ENCODE measurements around the gene GFRA1.

DNA sequence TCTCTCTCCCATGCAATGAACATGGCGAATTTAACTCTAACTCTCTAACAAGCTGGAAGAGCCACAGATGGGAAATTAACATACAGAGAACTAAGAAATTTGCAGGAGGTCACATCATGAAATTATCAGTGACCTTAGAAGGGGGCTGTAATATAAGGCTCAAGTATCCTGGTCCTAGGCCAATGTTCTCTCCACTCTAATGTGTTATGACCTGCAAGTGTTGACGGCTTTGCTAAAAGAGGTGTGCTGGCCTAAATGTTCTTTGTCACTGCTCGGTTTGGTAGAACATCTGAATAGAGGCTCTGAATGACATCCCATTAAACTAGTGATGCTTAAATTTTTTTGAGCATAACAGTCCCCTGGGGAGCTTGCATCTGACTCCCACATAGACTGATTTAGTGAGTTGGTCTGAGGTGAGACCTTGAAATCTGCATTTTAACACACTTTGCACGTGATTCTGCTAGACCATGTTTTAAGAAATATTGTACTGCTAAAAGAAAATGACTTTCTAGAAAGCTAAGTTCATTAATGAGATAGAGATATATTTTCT, 129.3 kb downstream of the GFRA1 start:
- TF ChIP-seq CTCF (IDR thresholded peaks at IDR 0.05) (no peak), POLR2AphosphoS5 (IDR thresholded peaks at IDR 0.05) (no peak), POLR2A (IDR thresholded peaks at IDR 0.05) (no peak)
